Measurements from ENCODE around the gene PSMC6. TPM values are rescaled to one million over a fixed set of nuclear protein-coding genes. Genes with fewer than 3 reads are reported as not detected.
"Not testable (repeated sequence)": the region's sequence is repeated elsewhere in the genome, so short reads cannot be mapped to it uniquely, and the experiment has no call there.

Gene PSMC6
- total and polyA plus RNA-seq, 4 donors = 69.5 to 165 (median 82.6) TPM

DNA sequence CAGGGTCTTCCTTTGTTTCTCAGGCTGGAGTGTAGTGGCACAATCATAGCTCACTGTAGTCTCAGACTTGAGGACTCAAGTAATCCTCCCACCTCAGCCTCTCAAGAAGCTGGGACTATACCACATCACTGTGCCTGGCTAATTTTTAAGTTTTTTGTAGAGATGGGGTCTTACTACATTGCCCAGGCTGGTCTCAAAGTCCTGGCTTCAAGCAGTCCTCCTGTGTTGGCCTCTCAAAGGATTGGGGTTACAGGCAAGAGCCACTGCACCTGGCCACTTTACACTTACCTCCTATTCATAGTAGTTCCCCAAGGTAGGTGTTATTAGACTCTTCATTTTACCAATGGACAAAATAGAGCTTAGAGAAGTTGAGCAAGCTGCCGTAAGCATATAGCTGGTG is 52.1 kb downstream of the PSMC6 start:
- H3K4me1 ChIP-seq (ENCODE audit: control insufficient read depth in 5 of 5, insufficient read depth in 5 of 5, low read length in 5 of 5) = no peaks in the 10 kb centered on the region
- TF ChIP-seq, protein P1, sequence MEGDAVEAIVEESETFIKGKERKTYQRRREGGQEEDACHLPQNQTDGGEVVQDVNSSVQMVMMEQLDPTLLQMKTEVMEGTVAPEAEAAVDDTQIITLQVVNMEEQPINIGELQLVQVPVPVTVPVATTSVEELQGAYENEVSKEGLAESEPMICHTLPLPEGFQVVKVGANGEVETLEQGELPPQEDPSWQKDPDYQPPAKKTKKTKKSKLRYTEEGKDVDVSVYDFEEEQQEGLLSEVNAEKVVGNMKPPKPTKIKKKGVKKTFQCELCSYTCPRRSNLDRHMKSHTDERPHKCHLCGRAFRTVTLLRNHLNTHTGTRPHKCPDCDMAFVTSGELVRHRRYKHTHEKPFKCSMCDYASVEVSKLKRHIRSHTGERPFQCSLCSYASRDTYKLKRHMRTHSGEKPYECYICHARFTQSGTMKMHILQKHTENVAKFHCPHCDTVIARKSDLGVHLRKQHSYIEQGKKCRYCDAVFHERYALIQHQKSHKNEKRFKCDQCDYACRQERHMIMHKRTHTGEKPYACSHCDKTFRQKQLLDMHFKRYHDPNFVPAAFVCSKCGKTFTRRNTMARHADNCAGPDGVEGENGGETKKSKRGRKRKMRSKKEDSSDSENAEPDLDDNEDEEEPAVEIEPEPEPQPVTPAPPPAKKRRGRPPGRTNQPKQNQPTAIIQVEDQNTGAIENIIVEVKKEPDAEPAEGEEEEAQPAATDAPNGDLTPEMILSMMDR (IDR thresholded peaks at IDR 0.05; ENCODE audit: control extremely low read depth, extremely low read depth) = no peak
- H3K27ac ChIP-seq (ENCODE audit: low read depth in 1 of 2, low read length in 1 of 2) = no peak overlapping the region
- no peaks in the 10 kb centered on the region for H3K9me3 ChIP-seq (ENCODE audit: control insufficient read depth in 4 of 4, insufficient read depth in 3 of 4, low read length in 3 of 4)
- ATAC-seq (ENCODE audit: insufficient read depth, low FRiP score) (no peak), DNase-seq (no peak)
- H3K36me3 ChIP-seq (ENCODE audit: control insufficient read depth in 4 of 4, insufficient read depth in 4 of 4, low read length in 4 of 4) = peaks cover 2 to 25% (median 7%) of the 10 kb centered on the region in 4 donors
- H3K4me3 ChIP-seq = no peak overlapping the region
- H3K9ac ChIP-seq (ENCODE audit: insufficient read depth in 1 of 2, low read length in 2 of 2) = no peak overlapping the region
- 97 to 100% methylated on average over 1 of the region's 1 CpG for WGBS, 2 donors
- no peaks in the 10 kb centered on the region for H3K27me3 ChIP-seq (ENCODE audit: control insufficient read depth in 3 of 3, insufficient read depth in 3 of 3, low read length in 2 of 3)

DNA sequence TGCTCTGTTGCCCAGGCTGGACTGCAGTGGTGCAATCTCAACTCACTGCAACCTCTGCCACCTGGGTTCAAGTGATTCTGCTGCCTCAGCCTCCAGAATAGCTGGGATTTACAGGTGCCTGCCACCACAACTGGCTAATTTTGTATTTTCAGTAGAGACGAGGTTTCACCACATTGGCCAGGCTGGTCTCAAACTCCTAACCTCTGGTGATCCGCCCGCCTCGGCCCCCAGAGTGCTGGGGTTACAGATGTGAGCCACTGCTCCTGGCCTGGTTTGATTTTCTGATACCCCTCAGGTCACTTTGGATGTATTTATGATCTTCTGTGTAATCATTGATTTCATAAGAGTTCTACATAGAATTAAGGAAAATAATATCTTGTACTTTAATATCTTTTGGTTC is 55.9 kb downstream of the PSMC6 start:
- not testable (repeated sequence) for H3K27me3 ChIP-seq (ENCODE audit: control insufficient read depth in 3 of 3, insufficient read depth in 3 of 3, low read length in 2 of 3); H3K9me3 ChIP-seq (ENCODE audit: control insufficient read depth in 4 of 4, insufficient read depth in 3 of 4, low read length in 3 of 4); ATAC-seq (ENCODE audit: insufficient read depth, low FRiP score); DNase-seq; H3K4me3 ChIP-seq; H3K27ac ChIP-seq (ENCODE audit: low read depth in 1 of 2, low read length in 1 of 2); H3K4me1 ChIP-seq (ENCODE audit: control insufficient read depth in 5 of 5, insufficient read depth in 5 of 5, low read length in 5 of 5); H3K9ac ChIP-seq (ENCODE audit: insufficient read depth in 1 of 2, low read length in 2 of 2)
- peaks cover 4 to 27% (median 8%) of the 10 kb centered on the region in 4 donors for H3K36me3 ChIP-seq (ENCODE audit: control insufficient read depth in 4 of 4, insufficient read depth in 4 of 4, low read length in 4 of 4)
- WGBS, 2 donors = 96 to 98% methylated on average over 4 of the region's 4 CpGs

DNA sequence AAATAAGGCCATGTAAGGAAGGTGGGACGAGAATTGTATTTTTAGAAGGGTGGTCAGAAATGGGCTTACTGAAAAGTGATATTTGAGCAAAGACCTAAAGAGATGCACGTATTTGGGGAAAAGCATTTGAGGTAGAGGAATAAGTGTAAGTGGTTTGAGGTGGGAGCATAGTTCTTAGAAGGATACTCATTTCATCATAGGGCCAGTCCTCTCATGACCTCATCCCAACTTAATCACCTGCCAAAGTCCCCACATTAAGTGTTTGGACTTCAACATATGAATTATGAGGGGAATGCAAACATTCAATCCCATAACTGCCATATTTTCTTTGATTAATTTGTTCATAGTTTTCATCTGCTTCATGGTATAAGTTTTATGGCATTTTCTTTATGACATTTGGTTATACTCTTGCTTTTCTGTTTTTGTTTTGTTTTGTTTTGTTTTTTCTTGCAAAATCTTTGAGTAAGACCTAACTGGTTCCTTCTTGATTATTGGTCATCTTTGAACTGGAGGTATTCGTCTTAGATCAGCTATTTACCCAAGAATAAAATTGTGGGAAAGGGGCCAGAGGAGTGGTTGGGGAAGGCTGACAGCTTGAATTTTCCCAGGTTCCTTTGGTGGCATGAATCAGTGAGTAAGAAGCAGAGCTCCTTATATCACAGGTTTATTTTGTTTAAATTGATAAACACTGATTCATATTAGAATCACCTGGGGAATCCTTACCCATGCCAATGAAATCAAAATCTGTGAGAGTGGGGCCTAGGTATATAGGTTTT is 60.2 kb downstream of the PSMC6 start:
- Histone ChIP-seq H3K9ac (ENCODE audit: insufficient read depth in 1 of 2, low read length in 2 of 2) (no peak overlapping the region), H3K27ac (ENCODE audit: low read depth in 1 of 2, low read length in 1 of 2) (no peak overlapping the region), H3K36me3 (ENCODE audit: control insufficient read depth in 4 of 4, insufficient read depth in 4 of 4, low read length in 4 of 4) (peaks cover 4 to 29% (median 11%) of the 10 kb centered on the region in 4 donors), H3K9me3 (ENCODE audit: control insufficient read depth in 4 of 4, insufficient read depth in 3 of 4, low read length in 3 of 4) (no peaks in the 10 kb centered on the region), H3K4me3 (no peak overlapping the region), H3K4me1 (ENCODE audit: control insufficient read depth in 5 of 5, insufficient read depth in 5 of 5, low read length in 5 of 5) (no peaks in the 10 kb centered on the region), H3K27me3 (ENCODE audit: control insufficient read depth in 3 of 3, insufficient read depth in 3 of 3, low read length in 2 of 3) (no peaks in the 10 kb centered on the region)
- DNase-seq (no peak), ATAC-seq (ENCODE audit: insufficient read depth, low FRiP score) (no peak)
- TF ChIP-seq, protein P1 (IDR thresholded peaks at IDR 0.05; ENCODE audit: control extremely low read depth, extremely low read depth) = no peak
- WGBS, 2 donors = 94 to 96% methylated on average over 3 of the region's 3 CpGs

DNA sequence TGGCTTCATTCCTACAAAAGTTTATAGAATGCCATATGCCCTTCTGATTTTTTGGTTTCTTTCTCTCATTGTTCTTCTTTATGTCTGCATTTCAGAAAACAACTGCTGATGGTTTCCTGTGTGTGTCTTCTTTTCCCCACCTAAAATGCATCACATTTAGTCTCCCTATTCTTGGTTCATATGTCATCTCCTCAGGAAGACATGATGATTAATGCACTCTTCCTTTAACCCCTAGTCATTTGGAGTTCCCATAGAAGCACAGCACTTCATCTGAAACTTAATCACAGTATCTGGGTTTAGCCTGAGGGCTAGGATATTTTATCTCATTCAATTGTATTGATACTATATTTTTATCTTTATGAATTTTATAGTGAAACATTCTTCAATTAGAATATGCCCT is 62.9 kb downstream of the PSMC6 start:
- DNase-seq (no peak), ATAC-seq (ENCODE audit: insufficient read depth, low FRiP score) (no peak)
- Histone ChIP-seq H3K27ac (ENCODE audit: low read depth in 1 of 2, low read length in 1 of 2) (no peak overlapping the region), H3K9ac (ENCODE audit: insufficient read depth in 1 of 2, low read length in 2 of 2) (no peak overlapping the region), H3K27me3 (ENCODE audit: control insufficient read depth in 3 of 3, insufficient read depth in 3 of 3, low read length in 2 of 3) (no peaks in the 10 kb centered on the region), H3K9me3 (ENCODE audit: control insufficient read depth in 4 of 4, insufficient read depth in 3 of 4, low read length in 3 of 4) (no peaks in the 10 kb centered on the region), H3K4me1 (ENCODE audit: control insufficient read depth in 5 of 5, insufficient read depth in 5 of 5, low read length in 5 of 5) (no peaks in the 10 kb centered on the region), H3K36me3 (ENCODE audit: control insufficient read depth in 4 of 4, insufficient read depth in 4 of 4, low read length in 4 of 4) (peaks cover 4 to 25% (median 9%) of the 10 kb centered on the region in 4 donors), H3K4me3 (no peak overlapping the region)
- TF ChIP-seq, protein P1 (IDR thresholded peaks at IDR 0.05; ENCODE audit: control extremely low read depth, extremely low read depth) = no peak

Measured in lung (tissue), 12 donors.